HepG2 (cell line): ENCODE measurements around the gene SALL4. TPM values are rescaled to one million over a fixed set of nuclear protein-coding genes. Genes with fewer than 3 reads are reported as not detected.

ENCODE experiments used
- ATAC-seq: fragments of 200-7000 bp; cut with Tn5 transposase; 3 replicates; pipeline ENCODE4 v1.9.1; 2020; ENCODE audit warnings: mild to moderate bottlenecking, moderate library complexity
- BruUV-seq: library from RNA; stranded (reverse); fragments of 400-500 nt; replicated peaks from 2 replicates; lab custom pipeline; 2021; lab: Mats Ljungman, UMichigan
- CTCF ChIA-PET: fragments of 300-600 bp; formaldehyde crosslinking; extraction: SDS; loops from one replicate; lab custom pipeline; 2021; ENCODE audit warnings: low total read pairs, inconsistent platforms, low intra/inter-chr PET ratio; lab: Yijun Ruan, JAX
- POLR2A ChIA-PET: fragments of 350-600 bp; sonication (Branson Sonifier 250); formaldehyde crosslinking; loops from one replicate; lab custom pipeline; 2020; ENCODE audit warnings: antibody characterized with exemption, inconsistent platforms; lab: Yijun Ruan, JAX
- DNase-seq: peaks from one replicate; pipeline ENCODE4 v3.0.0-alpha.2; 2015; ENCODE audit warnings: low spot score
- FAIRE-seq: peaks from 3 replicates; lab custom pipeline; 2011; peaks lifted over from hg19 to GRCh38; lab: Jason Lieb, UNC
- H2AFZ ChIP-seq: one replicate; pipeline ENCODE4 v1.6.1; 2011; ENCODE audit warnings: low read length, inconsistent platforms
- H3K27ac ChIP-seq: fragments of 300-600 bp; 3 replicates; pipeline ENCODE4 v1.8.0; 2011; ENCODE audit warnings: mixed run types, mild to moderate bottlenecking, mixed read lengths, low read length, inconsistent platforms; ENCODE audit not compliant: insufficient read depth; ENCODE audit errors: extremely low read length
- H3K27me3 ChIP-seq, 2 experiments: fragments of 200-600 bp in 1 of 2; 2 replicates in 1 of 2; 3 replicates in 1 of 2; pipeline versions ENCODE4 v1.6.0 to v1.8.0; 2011; ENCODE audit warnings: low read length in 2 of 2, mild to moderate bottlenecking in 2 of 2, moderate library complexity in 2 of 2, inconsistent platforms in 1 of 2; ENCODE audit not compliant: insufficient read depth in 2 of 2, control insufficient read depth in 1 of 2
- H3K36me3 ChIP-seq, 2 experiments: fragments of 200-600 bp in 1 of 2; replicated peaks in 1 of 2; 2 replicates in 1 of 2; 3 replicates in 1 of 2; pipeline versions ENCODE4 v1.5.1 to v1.8.0; 2011; ENCODE audit warnings: low read length in 2 of 2, inconsistent platforms in 1 of 2; ENCODE audit not compliant: insufficient read depth in 2 of 2, control insufficient read depth in 1 of 2
- H3K4me1 ChIP-seq: 2 replicates; pipeline ENCODE4 v1.5.1; 2012; ENCODE audit warnings: low read length, inconsistent platforms; ENCODE audit not compliant: insufficient read depth
- H3K4me2 ChIP-seq: 2 replicates; pipeline ENCODE4 v1.6.0; 2011; ENCODE audit warnings: low read depth, low read length, inconsistent platforms
- H3K4me3 ChIP-seq, 3 experiments: fragments of 200-600 bp in 1 of 3; sonication (generic), shearing (Covaris generic) in 1 of 3; replicated peaks in 1 of 3; 2 replicates each; pipeline ENCODE4 v1.5.1; 2011 to 2016; ENCODE audit warnings: low read length in 3 of 3, inconsistent platforms in 2 of 3, low read depth in 2 of 3, mild to moderate bottlenecking in 2 of 3, control low read depth in 1 of 3, mixed read lengths in 1 of 3; ENCODE audit not compliant: insufficient read depth in 1 of 3
- H3K79me2 ChIP-seq: one replicate; pipeline ENCODE4 v1.6.1; 2011; ENCODE audit warnings: low read length, inconsistent platforms; ENCODE audit not compliant: insufficient read depth
- H3K9ac ChIP-seq: 2 replicates; pipeline ENCODE4 v1.6.0; 2011; ENCODE audit warnings: mild to moderate bottlenecking, low read depth, low read length, inconsistent platforms; ENCODE audit not compliant: insufficient read depth
- H3K9me3 ChIP-seq: 2 replicates; pipeline ENCODE4 v1.5.1; 2012; ENCODE audit warnings: mild to moderate bottlenecking, low read length
- H4K20me1 ChIP-seq: 2 replicates; pipeline ENCODE4 v1.6.0; 2011; ENCODE audit warnings: inconsistent platforms, mild to moderate bottlenecking, low read length, moderate library complexity; ENCODE audit not compliant: insufficient read depth
- BCLAF1 ChIP-seq: fragments of 450-650 bp; IDR thresholded peaks from 2 replicates; pipeline ENCODE4 v1.6.1; 2017; ENCODE audit warnings: mild to moderate bottlenecking
- CEBPB ChIP-seq: IDR thresholded peaks from 2 replicates; pipeline ENCODE4 v1.6.1; 2011; ENCODE audit warnings: low read depth, low read length, improper control_type of control experiment, borderline replicate concordance
- ELK4 ChIP-seq: sonication (generic); formaldehyde crosslinking; IDR thresholded peaks from 2 replicates; pipeline ENCODE4 v1.9.0; 2021; ENCODE audit warnings: missing genetic modification reagents, borderline replicate concordance
- FOXK2 ChIP-seq: fragments of 450-650 bp; IDR thresholded peaks from 2 replicates; pipeline ENCODE4 v1.6.1; 2016
- HNRNPK ChIP-seq: fragments of 200-400 bp; formaldehyde crosslinking; IDR thresholded peaks from 2 replicates; pipeline ENCODE4 v1.6.1; 2018; ENCODE audit warnings: low read length, low read depth, moderate library complexity, mild to moderate bottlenecking; ENCODE audit not compliant: poor library complexity, severe bottlenecking
- NCOR1 ChIP-seq: fragments of 200-600 bp; sonication (generic); IDR thresholded peaks from 2 replicates; pipeline ENCODE4 v1.7.0; 2017; ENCODE audit warnings: antibody characterized with exemption, low read length, borderline replicate concordance
- SRSF9 ChIP-seq: fragments of 200-400 bp; formaldehyde crosslinking; IDR thresholded peaks from 2 replicates; pipeline ENCODE4 v1.6.1; 2018; ENCODE audit warnings: borderline replicate concordance, mild to moderate bottlenecking, low read depth, low read length; ENCODE audit not compliant: insufficient read depth, poor library complexity, severe bottlenecking
- TRIM24 ChIP-seq: sonication (generic); formaldehyde crosslinking; IDR thresholded peaks from 2 replicates; pipeline ENCODE4 v1.8.0; 2022; ENCODE audit warnings: mild to moderate bottlenecking, missing genetic modification reagents
- U2AF2 ChIP-seq: fragments of 200-400 bp; formaldehyde crosslinking; IDR thresholded peaks from 2 replicates; pipeline ENCODE4 v1.6.1; 2017; ENCODE audit warnings: low read depth, mild to moderate bottlenecking, low read length
- ZBTB7A ChIP-seq: sonication (generic); formaldehyde crosslinking; IDR thresholded peaks from 2 replicates; pipeline ENCODE4 v1.8.0; 2022; ENCODE audit warnings: mild to moderate bottlenecking, missing genetic modification reagents
- ZNF10 ChIP-seq: sonication (generic); formaldehyde crosslinking; IDR thresholded peaks from 2 replicates; pipeline ENCODE4 v1.4.0; 2020; ENCODE audit warnings: mild to moderate bottlenecking, low read depth, missing genetic modification reagents, borderline replicate concordance
- ZNF777 ChIP-seq: sonication (generic); formaldehyde crosslinking; IDR thresholded peaks from 2 replicates; pipeline ENCODE4 v1.4.0; 2020; ENCODE audit warnings: missing genetic modification reagents
- WGBS: methylation state at CpG from one replicate; pipeline ENCODE4 v1.1.6; 2017; ENCODE audit warnings: low lambda C conversion rate; 5-methylcytosine and 5-hydroxymethylcytosine counted together
- in situ Hi-C: cut with HindIII; loops from 2 replicates; pipeline ENCODE4 v1.10.0; 2017; ENCODE audit warnings: low pct_unique_long_range_greater_than_20kb; ENCODE audit not compliant: extremely low pct_ligation_motif_present
- intact Hi-C: fragments of 100-400 bp; cut with micrococcal nuclease; formaldehyde crosslinking; loops from one replicate; pipeline ENCODE4 v1.10.0; 2022; ENCODE audit not compliant: unreplicated experiment
- polyA plus RNA-seq, 8 experiments: library from polyadenylated mRNA; depleted of rRNA in 3 of 8; stranded (reverse) in 7 of 8; unstranded in 1 of 8; fragments of >200 nt; fragmentation: Illumina TruSeq in 4 of 8; extraction: Trizol in 4 of 8; gene quantifications; 2 replicates each; pipeline versions ENCODE4 v1.2.1 to v1.2.3, GENCODE V29; 2011 to 2016; ENCODE audit warnings: low read depth in 4 of 8, missing spikeins in 1 of 8, mixed read lengths in 1 of 8; ENCODE audit not compliant: insufficient read depth in 1 of 8
- total RNA-seq, 5 experiments: library from RNA; depleted of rRNA; stranded (reverse); fragments of >200 nt; fragmentation: Illumina TruSeq; extraction: Trizol; gene quantifications; 2 replicates each; pipeline ENCODE4 v1.2.3, GENCODE V29; 2016; ENCODE audit warnings: low read depth in 1 of 5
- TF ChIP-seq, protein P1 (sequence below): IDR thresholded peaks from 2 replicates; pipeline ENCODE4 v1.6.1; 2016; ENCODE audit warnings: mild to moderate bottlenecking

The SALL4 gene
- total and polyA plus RNA-seq, 2 of the 13 experiments (the other 11 are each of a cell fraction or from before 2014, with no cell fraction given), result 0.33 to 1.8 TPM

GRCh38 chr20:51818479-51819008 lies 16.2 kb upstream of the SALL4 start:
- no peaks in the 10 kb centered on the region for H3K36me3 ChIP-seq
- no peaks in the 10 kb centered on the region for H4K20me1 ChIP-seq
- no TSS peak for BruUV-seq
- H3K4me2 ChIP-seq, result no peak overlapping the region
- POLR2A ChIA-PET, result no interaction called here
- H3K4me3 ChIP-seq, result no peak overlapping the region
- no peaks in the 10 kb centered on the region for H3K9me3 ChIP-seq
- ATAC-seq (no peak), FAIRE-seq (no peak)
- peaks cover 0 to 9% of the 10 kb centered on the region in 2 experiments; a peak in 2 of 5 replicates for H3K27me3 ChIP-seq
- in situ Hi-C loops, result no loop called here
- peaks cover 25% of the 10 kb centered on the region for H3K4me1 ChIP-seq
- TF ChIP-seq U2AF2, result peak; percentile 96
- TF ChIP-seq ZNF10 (CRISPR knock-in tag), result no peak
- TF ChIP-seq ZNF777 (CRISPR knock-in tag), result no peak
- TF ChIP-seq NCOR1, result no peak
- no peak for TF ChIP-seq ZBTB7A (CRISPR knock-in tag)
- no peak for TF ChIP-seq FOXK2
- TF ChIP-seq CEBPB, result no peak
- no peak for TF ChIP-seq TRIM24 (CRISPR knock-in tag)
- TF ChIP-seq, protein P1, sequence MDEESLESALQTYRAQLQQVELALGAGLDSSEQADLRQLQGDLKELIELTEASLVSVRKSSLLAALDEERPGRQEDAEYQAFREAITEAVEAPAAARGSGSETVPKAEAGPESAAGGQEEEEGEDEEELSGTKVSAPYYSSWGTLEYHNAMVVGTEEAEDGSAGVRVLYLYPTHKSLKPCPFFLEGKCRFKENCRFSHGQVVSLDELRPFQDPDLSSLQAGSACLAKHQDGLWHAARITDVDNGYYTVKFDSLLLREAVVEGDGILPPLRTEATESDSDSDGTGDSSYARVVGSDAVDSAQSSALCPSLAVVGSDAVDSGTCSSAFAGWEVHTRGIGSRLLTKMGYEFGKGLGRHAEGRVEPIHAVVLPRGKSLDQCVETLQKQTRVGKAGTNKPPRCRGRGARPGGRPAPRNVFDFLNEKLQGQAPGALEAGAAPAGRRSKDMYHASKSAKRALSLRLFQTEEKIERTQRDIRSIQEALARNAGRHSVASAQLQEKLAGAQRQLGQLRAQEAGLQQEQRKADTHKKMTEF (CRISPR knock-in tag), result no peak
- TF ChIP-seq ELK4 (CRISPR knock-in tag), result no peak
- TF ChIP-seq SRSF9, result peak; percentile 99
- peak; percentile 38 for TF ChIP-seq HNRNPK
- no peak for TF ChIP-seq BCLAF1
- TF ChIP-seq, all 625 proteins: peak for 3
- Histone ChIP-seq H3K27ac (no peak overlapping the region), H2AFZ (no peak overlapping the region), H3K79me2 (no peaks in the 10 kb centered on the region), H3K9ac (no peak overlapping the region)
- no peak for DNase-seq
- intact Hi-C loops, result loop anchor here (10.0 kb wide), 1 partner anchor 76 kb away; no protein-coding TSS in a partner anchor
- WGBS, result 55% methylated on average over 1 of the region's 1 CpG
- CTCF ChIA-PET, result no interaction called here
